ENCODE data around the gene CLDN34. TPM values are rescaled to one million over a fixed set of nuclear protein-coding genes. Genes with fewer than 3 reads are reported as not detected.
A peak's percentile ranks its signal among the peaks of the same experiment; 100 is the strongest.

CLDN34 gene
- total and polyA plus RNA-seq, 2 of the 13 experiments (the other 11 are each of a cell fraction or from before 2014, with no cell fraction given), result not detected

DNA sequence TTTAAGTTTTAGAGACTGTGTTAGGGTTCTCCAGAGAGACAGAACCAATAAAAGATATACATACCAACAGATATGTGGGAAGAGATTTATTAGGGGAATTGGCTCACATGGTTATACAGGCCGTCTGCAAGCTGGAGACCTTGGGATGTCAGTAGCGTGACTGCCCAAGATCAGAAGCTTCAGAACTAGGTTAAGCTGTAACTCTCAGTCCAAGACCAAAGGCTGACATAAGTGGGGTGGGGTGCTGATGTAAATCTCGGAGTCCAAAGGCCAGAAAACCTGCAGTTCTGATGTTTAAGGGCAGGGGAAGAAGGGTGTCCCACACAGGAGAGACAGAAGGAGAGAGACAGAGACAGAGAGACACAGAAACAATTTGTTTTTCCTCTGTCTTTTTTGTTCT is 10.5 kb downstream of the CLDN34 start:
- 2% methylated on average over 3 of the region's 3 CpGs for WGBS (ENCODE audit: low lambda C conversion rate)
- Histone ChIP-seq H3K27ac (ENCODE audit: extremely low read length, insufficient read depth, low read length) (no peak overlapping the region), H3K9me3 (ENCODE audit: low read length) (no peaks in the 10 kb centered on the region), H3K27me3 (ENCODE audit: control insufficient read depth in 1 of 2, insufficient read depth in 2 of 2, low read length in 2 of 2) (no peaks in the 10 kb centered on the region), H3K4me3 (replicated peaks in 1 of 3; ENCODE audit: insufficient read depth in 1 of 3, low read depth in 2 of 3, low read length in 3 of 3) (no peak overlapping the region), H2AFZ (ENCODE audit: low read length) (no peak overlapping the region), H3K4me2 (ENCODE audit: low read depth, low read length) (peak overlapping the region; percentile 40; the same call in 1 of the 2 replicates), H3K36me3 (replicated peaks in 1 of 2; ENCODE audit: control insufficient read depth in 1 of 2, insufficient read depth in 2 of 2, low read length in 2 of 2) (no peaks in the 10 kb centered on the region), H3K79me2 (ENCODE audit: insufficient read depth, low read length) (no peaks in the 10 kb centered on the region), H3K9ac (ENCODE audit: insufficient read depth, low read depth, low read length) (no peak overlapping the region), H3K4me1 (ENCODE audit: insufficient read depth, low read length) (peaks cover 51% of the 10 kb centered on the region), H4K20me1 (ENCODE audit: insufficient read depth, low read length) (no peaks in the 10 kb centered on the region)
- intact Hi-C loops (cut with micrococcal nuclease; ENCODE audit: unreplicated experiment) (no loop called here), in situ Hi-C loops (cut with HindIII; ENCODE audit: extremely low pct_ligation_motif_present, low pct_unique_long_range_greater_than_20kb) (no loop called here)
- BruUV-seq (replicated peaks), result no TSS peak
- ATAC-seq, result peak; percentile 85
- FAIRE-seq, result peak; percentile 89
- peak; percentile 66 for DNase-seq (ENCODE audit: low spot score)
- CTCF ChIA-PET (ENCODE audit: low intra/inter-chr PET ratio, low total read pairs), result interaction anchor here (2.1 kb wide), 1 partner anchor 142 kb away, joined by 6 read pairs; no protein-coding TSS in a partner anchor
- POLR2A ChIA-PET, result no interaction called here
- TF ChIP-seq HNF4G (IDR thresholded peaks at IDR 0.05; ENCODE audit: borderline replicate concordance, low read depth, low read length) (0 out of 2 replicates have a peak, but pooled peaks have one; percentile 21), HNF4G (CRISPR knock-in tag; IDR thresholded peaks at IDR 0.05; ENCODE audit: borderline replicate concordance, low read depth) (no peak), ZNF646 (CRISPR knock-in tag; IDR thresholded peaks at IDR 0.05) (no peak), NCOA1 (CRISPR knock-in tag; IDR thresholded peaks at IDR 0.05) (no peak), PITX1 (CRISPR knock-in tag; IDR thresholded peaks at IDR 0.05) (no peak), TAF15 (IDR thresholded peaks at IDR 0.05; ENCODE audit: low read depth, low read length, poor library complexity, severe bottlenecking) (no peak), ZSCAN9 (CRISPR knock-in tag; IDR thresholded peaks at IDR 0.05; ENCODE audit: borderline replicate concordance) (no peak), RELA (CRISPR knock-in tag; IDR thresholded peaks at IDR 0.05) (no peak), ZNF569 (CRISPR knock-in tag; IDR thresholded peaks at IDR 0.05; ENCODE audit: borderline replicate concordance) (no peak), ZMYM4 (CRISPR knock-in tag; IDR thresholded peaks at IDR 0.05) (0 out of 2 replicates have a peak, but pooled peaks have one; percentile 17), XBP1 (CRISPR knock-in tag; IDR thresholded peaks at IDR 0.05) (no peak), CENPX (CRISPR knock-in tag; IDR thresholded peaks at IDR 0.05) (no peak), ADNP (CRISPR knock-in tag; IDR thresholded peaks at IDR 0.05) (no peak), ZBTB25 (CRISPR knock-in tag; IDR thresholded peaks at IDR 0.05) (no peak), PTBP1 (IDR thresholded peaks at IDR 0.05; ENCODE audit: low read depth, low read length, poor library complexity, severe bottlenecking) (no peak), ZNF766 (CRISPR knock-in tag; IDR thresholded peaks at IDR 0.05; ENCODE audit: borderline replicate concordance) (no peak), NAIF1 (CRISPR knock-in tag; IDR thresholded peaks at IDR 0.05; ENCODE audit: borderline replicate concordance) (no peak), ATRX (CRISPR knock-in tag; IDR thresholded peaks at IDR 0.05; ENCODE audit: borderline replicate concordance) (no peak)
- TF ChIP-seq, protein P1, sequence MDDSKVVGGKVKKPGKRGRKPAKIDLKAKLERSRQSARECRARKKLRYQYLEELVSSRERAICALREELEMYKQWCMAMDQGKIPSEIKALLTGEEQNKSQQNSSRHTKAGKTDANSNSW (CRISPR knock-in tag; IDR thresholded peaks at IDR 0.05; ENCODE audit: borderline replicate concordance), result no peak
